ENCODE data around the gene SLC28A3.

SLC28A3 gene

DNA sequence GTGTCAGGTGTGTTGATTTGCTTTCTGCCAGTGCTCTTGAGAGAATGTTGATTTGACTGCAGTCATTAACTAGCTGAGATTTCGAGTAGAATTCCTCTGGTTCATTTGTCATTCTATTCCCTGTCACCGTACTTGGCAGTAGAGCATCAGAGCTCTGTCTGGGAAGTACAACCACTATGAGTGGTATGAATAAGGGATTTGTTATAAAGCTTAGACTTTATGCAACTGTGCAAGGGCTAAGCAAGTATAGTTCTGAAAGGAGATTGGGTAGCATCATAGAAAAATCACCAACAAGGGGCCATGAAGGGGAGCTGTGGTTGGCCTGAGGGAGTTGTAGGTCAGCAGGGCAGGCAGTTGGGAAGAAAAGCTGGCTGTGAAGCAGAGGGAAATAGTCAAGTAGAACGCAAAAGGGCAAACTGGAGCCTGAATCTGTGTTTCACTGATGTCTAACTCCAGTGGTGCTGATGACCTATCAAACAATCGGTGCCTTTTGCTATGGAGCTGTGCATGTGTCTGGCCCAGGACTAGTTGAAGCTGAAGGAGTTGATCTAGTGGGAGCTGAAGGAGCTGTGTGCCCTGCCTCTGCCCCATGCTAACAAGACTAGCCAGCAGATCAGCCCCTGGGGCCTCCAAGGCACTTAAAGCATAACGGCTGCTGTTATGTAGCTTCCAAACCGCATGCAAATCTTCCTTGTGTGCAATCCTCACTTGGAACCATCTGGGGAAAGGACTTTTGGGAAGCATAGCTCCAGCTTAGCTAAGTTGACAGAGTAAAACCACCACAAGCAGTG is 110.0 kb downstream of the SLC28A3 start:
- no peak for DNase-seq

DNA sequence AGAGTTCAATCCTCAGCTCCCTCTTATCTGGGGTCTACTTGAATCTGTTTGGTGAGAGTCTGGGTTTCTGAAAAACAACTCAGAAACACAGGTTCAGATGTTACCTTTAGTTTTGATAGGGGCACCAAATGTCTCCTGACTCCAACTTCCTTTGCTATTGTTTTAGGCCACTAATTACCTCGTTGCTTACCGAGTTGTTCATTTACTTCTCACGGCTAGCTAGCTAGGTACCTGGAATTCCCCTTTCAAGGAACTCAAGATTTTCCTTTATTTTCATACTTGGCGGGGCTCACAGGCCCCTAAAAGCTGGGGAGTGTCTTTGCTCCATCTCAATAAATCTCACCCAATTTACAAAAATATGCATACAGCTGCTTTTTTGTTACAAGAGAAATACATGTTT is 111.4 kb downstream of the SLC28A3 start:
- DNase-seq, result no peak

DNA sequence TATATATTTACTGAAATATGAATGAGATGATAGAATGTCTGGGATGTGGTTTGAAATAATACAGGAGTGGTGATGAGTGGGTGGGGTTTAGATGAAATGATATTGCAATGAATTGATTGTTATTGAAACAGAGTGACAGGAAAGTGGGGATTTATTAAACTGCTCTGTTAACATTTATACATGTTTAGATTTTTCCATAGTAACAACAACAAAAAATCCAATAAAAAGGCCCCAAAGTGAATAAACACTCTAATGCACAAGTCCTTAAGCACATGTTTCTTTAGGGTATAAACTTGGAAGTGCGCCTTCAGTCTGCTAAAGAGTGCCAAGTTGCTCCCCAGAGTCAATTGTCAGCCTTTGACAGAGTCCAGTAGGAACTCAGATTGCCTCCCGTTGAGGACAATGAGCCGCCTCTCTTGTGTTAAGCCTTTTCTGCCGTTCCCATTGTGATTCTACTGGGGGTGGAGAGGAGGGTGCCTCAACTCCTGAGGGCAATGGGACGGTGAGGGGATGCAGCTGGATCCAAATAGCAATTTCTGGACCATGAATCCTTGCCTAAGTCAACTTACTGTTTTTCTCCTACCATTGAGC is 112.3 kb downstream of the SLC28A3 start:
- DNase-seq, result no peak

DNA sequence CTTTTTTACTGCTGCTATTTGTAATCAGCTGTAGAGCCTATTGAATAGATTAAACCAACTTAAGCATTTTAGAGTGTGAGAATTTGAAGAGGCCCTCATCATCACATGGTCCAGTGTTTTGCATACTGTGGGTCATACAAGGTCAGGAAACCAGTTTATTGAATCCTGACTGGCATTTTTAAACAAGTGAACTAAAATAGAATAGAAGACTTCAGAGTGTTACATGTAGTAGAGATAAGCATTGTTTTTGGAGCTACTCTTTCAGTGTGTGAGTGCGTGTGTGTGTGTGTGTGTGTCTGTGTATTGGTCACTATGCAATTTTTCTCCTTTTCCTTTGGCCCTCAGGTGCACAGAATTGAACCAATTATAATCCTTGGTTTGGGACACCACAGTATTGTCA is 114.4 kb downstream of the SLC28A3 start:
- no peak for DNase-seq
